ENCODE measurements around the gene TMEM121B. TPM values are rescaled to one million over a fixed set of nuclear protein-coding genes. Genes with fewer than 3 reads are reported as not detected.

TMEM121B gene
- total RNA-seq, 1 experiment from 2014 or later: 8.1 TPM

DNA sequence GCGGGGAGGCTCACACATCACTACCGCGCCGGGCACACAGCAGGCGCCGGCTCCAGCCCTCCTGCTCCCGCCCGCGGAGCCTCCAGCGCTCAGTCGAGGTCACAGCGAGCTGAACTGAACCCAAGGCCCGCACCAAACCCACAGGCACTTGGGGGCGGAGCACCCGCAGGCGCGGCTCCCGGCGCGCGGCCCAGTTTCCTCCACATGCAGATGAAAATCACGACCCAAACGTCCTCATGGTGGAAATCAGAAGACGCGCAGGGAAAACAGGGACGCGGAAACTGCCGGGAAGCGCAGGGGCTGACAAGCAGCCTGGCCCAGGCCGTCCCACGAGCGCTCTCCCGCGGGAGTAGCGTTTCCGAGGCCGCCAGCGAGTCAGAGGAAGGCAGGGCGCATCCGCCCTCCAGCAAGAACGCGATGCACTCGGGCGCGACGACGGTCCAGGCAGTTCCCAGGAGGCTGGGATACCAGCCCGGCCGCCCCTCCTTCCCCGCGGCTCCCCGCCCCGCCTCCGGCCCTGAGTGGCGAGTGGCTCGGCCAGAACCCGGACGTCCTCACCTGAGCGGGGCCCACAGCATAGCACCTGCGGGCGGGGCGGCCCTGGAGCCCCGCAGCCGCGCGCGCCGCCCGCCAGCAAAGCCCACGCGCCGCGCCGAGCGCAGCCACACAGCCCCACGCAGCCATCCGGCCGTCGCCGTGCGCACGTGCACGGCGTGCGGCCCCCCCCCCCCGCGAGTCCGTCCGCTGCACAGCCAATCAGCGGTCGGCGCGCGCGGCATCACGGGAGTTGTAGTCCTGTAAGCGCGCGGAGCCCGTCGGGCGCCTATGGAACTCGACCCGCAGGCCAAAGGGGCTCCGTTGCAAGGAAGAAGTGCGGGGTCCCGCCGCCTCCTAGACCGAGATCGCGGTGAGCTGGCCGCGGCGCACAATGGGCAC lies 37.7 kb upstream of the TMEM121B start, which contains the start of gene HDHD5:
Gene HDHD5 (minus strand): TSS at position 710 of the 936 bp plus-strand sequence. CDS start 26 bp downstream, at position 684.
- no peak within 1 kb of the TSS for H3K23ac ChIP-seq (ENCODE audit: insufficient read length, low read depth, low read length)
- H2BK5ac ChIP-seq (ENCODE audit: insufficient read length, low read length): no peak within 1 kb of the TSS
- peak; percentile 88 for DNase-seq
- no CpG with 5 or more reads among the region's 114 CpGs for WGBS (ENCODE audit: extremely low coverage, insufficient read length, low lambda C conversion rate)
- H3K4me1 Mint-ChIP-seq: peaks cover 11 to 19% of the 10 kb centered on the region in 2 experiments
- no peak for TF ChIP-seq CTCF (conservative IDR thresholded peaks at IDR 0.05)
- no peaks in the 10 kb centered on the region for H3K79me1 ChIP-seq (ENCODE audit: insufficient read depth, low read depth, low read length, poor library complexity, severe bottlenecking)
- peaks cover 13% of the 10 kb centered on the region for H3K23me2 ChIP-seq (ENCODE audit: insufficient read length, low read depth, low read length, poor library complexity, severe bottlenecking)
- H4K20me1 ChIP-seq (ENCODE audit: control insufficient read depth, insufficient read depth, insufficient read length): no peaks in the 10 kb centered on the region
- H3K4me3 Mint-ChIP-seq: peak within 1 kb of the TSS; percentile 79 to 89
- H3T11ph ChIP-seq (ENCODE audit: low read length): no peak within 1 kb of the TSS
- H3K18ac ChIP-seq (ENCODE audit: insufficient read length, low read depth, low read length): peak within 1 kb of the TSS; percentile 72
- H3K27ac Mint-ChIP-seq: peak within 1 kb of the TSS in 1 of 3 experiments; percentile 88; a peak in 2 of 7 replicates
- H4K91ac ChIP-seq (ENCODE audit: insufficient read length, low read depth, low read length): no peak within 1 kb of the TSS
- H3K4me1 ChIP-seq (ENCODE audit: insufficient read depth, low read length): no peaks in the 10 kb centered on the region
- H3K36me3 Mint-ChIP-seq (ENCODE audit: insufficient read depth in 1 of 3, low read depth in 3 of 3): peaks cover 0 to 7% (median 5%) of the 10 kb centered on the region in 3 experiments; a peak in 4 of 7 replicates
- no peak within 1 kb of the TSS for H4K5ac ChIP-seq (ENCODE audit: insufficient read length, low read depth, low read length)
- no peak within 1 kb of the TSS for H2AK5ac ChIP-seq (ENCODE audit: insufficient read length, low read length)
- H3K9ac ChIP-seq (ENCODE audit: extremely low read depth, insufficient read length, low read length): peak within 1 kb of the TSS; percentile 66
- peak within 1 kb of the TSS; percentile 83 for H3K14ac ChIP-seq (ENCODE audit: insufficient read depth, low read length)
- H3K27me3 ChIP-seq (ENCODE audit: insufficient read depth, low read length): no peaks in the 10 kb centered on the region
- H2BK120ac ChIP-seq (ENCODE audit: low read depth, low read length, poor library complexity, severe bottlenecking): no peak within 1 kb of the TSS
- no peaks in the 10 kb centered on the region for H3K9me3 ChIP-seq (ENCODE audit: control insufficient read depth, low read depth, low read length)
- H3K4ac ChIP-seq (ENCODE audit: low read depth, low read length): no peak within 1 kb of the TSS
- peaks cover 16% of the 10 kb centered on the region; the same call in 1 of the 2 replicates for H3K79me2 ChIP-seq (ENCODE audit: insufficient read depth, low read length)
- H2BK15ac ChIP-seq (ENCODE audit: low read depth, low read length): no peak within 1 kb of the TSS; the same call in 1 of the 2 replicates
- H3K27me3 Mint-ChIP-seq (ENCODE audit: low read depth): peaks cover 5% of the 10 kb centered on the region; the same call in 1 of the 2 replicates
- no peak within 1 kb of the TSS for H2BK20ac ChIP-seq (ENCODE audit: low read depth, low read length, poor library complexity, severe bottlenecking)
- H2BK12ac ChIP-seq (ENCODE audit: insufficient read length, low read depth, low read length): no peak within 1 kb of the TSS
- H3K4me2 ChIP-seq (ENCODE audit: insufficient read depth, insufficient read length, low read length): peak within 1 kb of the TSS; percentile 92
- H3K27ac ChIP-seq (ENCODE audit: insufficient read length, low read depth, low read length): no peak within 1 kb of the TSS
- no peaks in the 10 kb centered on the region for H3K9me3 Mint-ChIP-seq
- H3K56ac ChIP-seq (ENCODE audit: insufficient read length, low read depth, low read length): no peak within 1 kb of the TSS
- H2AFZ ChIP-seq (ENCODE audit: low read length): no peak within 1 kb of the TSS
- H4K8ac ChIP-seq (replicated peaks; ENCODE audit: insufficient read length, low read depth, low read length): no peak within 1 kb of the TSS

Measured in H9 (cell line).